GM21515 (cell line): ENCODE results near the gene OXCT2.

Source experiments
- ATAC-seq: cut with Tn5 transposase; IDR thresholded peaks from one replicate; pipeline ENCODE4 v1.9.1; 2021; ENCODE audit not compliant: unreplicated experiment

Gene OXCT2

DNA sequence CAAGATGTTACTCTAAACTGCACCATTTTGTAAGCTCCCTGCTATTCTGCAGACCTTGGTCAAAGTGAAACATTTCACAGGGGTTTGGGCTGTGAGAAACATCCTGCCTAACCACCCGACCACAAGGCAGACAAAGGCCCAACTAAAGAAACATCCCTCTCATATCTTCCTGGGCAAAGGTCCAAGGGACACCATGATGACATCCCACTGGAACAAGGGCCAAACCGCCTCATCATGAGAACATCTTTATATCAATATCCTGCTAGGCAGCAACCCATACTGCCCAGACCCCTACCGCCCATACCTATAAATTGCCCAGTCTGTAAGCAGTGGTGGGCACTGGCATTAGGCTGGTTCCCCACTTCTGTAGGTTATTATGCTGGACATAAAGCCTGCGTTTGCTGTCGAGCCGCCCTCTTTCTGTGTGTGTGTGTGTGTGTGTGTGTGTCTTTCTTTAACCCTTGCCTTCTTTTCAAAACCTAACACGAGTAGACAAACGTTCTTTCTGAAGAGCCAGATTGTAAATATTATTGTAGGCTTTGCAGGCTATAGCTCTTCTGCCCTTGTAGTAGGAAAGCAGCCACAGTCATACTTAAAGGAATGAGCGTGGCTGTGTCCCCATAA is 33.5 kb downstream of the OXCT2 start:
- no peak for ATAC-seq

DNA sequence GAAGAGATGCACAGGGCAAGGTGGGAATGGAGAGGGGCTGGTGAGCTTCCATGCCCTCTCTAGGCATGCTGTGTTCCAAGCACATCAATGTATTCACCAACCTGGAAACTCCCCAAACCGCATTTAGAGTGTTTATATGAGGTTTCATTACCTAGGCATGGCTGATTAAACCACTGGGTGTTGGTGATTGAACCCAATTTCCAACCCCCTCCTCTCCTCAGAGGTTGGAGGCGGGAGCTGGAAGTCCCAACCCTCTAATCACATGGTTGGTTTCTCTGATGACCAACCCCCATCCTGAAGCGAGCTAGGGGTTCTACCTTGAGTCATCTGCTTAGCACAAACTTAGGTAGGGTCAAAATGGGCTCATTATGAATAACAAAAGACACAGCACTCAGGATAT is 35.4 kb downstream of the OXCT2 start:
- ATAC-seq = no peak

DNA sequence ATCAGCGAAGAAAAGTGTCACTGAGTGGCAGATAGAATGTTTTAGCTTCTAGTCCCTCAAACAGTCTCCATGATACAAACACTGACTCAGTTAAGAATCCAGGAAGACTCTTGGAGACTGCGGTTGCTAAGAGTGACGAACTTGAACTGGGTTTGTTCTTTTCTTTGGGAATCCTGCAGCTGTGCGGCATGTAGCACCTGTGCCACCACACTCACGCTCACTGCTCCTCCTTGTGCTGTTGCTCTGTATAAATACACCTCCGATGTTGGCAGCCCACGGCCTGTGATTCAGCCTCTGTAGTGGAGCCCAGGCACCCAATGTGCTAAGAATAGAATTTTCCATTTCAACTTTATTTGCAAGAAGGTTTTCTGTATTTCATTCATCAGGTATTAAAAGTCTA is 38.0 kb downstream of the OXCT2 start:
- ATAC-seq = no peak

DNA sequence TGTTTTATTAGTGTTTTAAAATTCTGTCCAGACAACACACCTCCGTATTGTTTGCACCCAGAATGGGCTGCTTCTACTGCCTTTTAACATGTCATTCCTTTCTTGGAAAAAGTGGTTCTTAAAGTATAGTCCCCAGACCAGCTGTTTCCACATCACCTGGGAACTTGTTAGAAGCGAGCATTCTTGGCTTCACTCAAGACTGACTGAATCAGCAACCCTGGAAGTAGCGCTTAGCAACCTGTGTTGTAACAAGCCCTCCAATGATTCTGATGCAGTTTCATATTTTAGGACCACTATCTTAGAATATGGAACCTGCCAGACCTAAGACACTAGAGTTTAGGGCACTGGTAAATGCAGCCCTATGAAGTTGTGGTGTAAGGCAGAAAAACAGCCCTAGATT is 38.4 kb downstream of the OXCT2 start:
- no peak for ATAC-seq

DNA sequence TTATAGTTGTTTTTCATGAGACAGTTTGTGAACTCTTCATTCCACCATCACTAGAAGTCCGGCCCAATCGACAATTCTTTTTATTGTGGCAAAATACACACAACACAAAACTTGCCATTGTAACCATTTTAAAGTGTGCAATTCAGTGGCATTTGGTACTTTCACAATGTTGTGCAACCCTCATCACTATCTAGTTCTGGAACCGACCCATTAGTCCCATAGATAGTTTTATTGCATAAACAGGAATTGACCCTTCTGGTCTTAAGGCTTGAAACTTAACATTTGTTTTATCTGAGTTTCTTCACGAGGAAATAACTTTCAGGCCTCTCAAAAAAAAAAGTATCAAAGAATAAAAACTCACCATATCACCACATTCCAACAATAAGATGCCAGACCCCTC is 41.3 kb downstream of the OXCT2 start:
- no peak for ATAC-seq

DNA sequence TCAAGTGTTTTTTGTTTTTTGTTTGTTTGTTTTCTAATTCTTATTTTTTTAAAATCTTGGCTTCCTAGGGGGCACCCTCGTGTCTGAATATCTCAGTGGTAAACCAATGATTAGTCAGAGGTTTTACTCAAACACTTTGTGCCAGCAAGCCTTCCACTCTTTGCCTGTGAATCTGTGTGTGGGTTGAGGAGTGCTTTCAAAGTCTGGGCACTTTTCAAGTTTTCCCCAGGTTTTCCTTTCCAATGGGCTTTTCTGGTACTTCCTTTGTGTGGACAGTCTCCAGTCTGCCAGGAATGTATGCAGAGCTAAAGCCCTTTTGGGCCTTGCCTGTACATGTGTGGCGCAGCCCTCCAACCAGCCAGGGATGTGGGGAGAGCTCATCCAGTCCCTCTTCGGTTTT is 42.1 kb downstream of the OXCT2 start:
- ATAC-seq = no peak

DNA sequence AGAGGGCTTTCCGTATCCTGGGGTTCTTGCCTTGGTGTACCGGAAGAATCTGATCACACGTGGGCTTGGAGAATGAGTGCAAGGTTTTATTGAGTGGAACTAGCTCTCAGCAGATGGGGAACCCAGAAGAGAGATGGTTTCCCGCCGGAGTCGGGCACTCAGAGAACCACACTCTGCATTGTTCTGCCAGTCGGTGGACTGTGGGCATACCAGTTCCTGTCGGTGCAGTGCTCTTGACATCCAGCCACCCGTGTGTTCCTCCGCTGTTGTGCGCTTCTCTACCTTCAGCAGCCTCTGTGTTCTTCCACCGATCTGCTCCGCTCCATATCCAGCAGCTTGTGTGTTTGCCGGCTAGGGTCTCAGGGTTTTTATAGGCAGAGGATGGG is 43.2 kb downstream of the OXCT2 start:
- no peak for ATAC-seq

DNA sequence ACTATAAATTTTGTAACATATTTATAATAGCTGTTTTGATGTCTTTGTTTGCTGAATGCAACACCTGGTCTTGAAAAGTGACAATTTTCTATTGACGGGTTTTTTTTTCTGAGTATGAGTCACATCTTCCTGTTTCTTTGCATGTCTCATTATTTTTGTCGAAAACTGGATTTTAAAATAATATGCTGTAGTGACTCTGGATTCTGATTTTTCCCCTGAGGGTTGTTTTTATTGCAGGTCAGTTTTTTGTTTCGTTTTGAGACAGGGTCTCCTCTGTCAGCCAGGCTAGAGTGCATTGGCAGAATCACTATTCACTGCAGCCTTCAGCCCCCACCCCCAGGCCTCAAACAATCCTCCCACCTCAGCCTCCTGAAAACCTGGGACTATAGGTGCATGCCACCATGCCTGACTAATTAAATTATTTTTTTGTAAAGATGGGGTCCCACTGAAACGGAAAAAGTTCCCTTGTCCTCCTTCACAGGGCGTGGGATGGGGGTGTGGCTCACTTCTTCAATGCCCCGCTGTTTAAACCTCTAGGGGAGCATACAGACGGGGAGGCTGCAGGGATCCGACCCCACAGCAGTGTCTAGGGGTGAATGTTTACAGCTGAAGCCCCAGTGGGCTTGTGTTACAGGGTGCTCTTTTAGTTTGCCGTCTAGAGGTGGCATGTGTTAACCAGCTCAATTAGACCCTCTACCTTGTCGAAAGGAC is 43.8 kb downstream of the OXCT2 start:
- no peak for ATAC-seq

DNA sequence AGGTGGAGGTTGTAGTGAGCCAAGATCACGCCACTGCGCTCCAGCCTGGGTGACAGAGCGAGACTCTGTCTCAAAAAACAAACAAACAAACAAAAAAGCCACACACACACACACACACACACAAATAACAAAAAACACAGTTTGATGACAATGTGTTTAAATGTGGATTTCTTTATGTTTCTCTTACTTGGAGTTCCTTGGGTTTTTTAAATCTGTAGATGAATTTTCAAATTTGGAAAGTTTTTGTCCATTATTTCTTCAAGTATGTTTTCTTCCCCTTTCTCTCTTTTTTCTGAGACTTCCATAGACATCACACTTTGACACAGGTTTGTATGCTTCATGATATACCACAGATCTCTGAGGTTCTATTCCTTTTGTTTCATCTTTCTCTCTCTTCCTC is 44.5 kb downstream of the OXCT2 start:
- ATAC-seq = no peak

DNA sequence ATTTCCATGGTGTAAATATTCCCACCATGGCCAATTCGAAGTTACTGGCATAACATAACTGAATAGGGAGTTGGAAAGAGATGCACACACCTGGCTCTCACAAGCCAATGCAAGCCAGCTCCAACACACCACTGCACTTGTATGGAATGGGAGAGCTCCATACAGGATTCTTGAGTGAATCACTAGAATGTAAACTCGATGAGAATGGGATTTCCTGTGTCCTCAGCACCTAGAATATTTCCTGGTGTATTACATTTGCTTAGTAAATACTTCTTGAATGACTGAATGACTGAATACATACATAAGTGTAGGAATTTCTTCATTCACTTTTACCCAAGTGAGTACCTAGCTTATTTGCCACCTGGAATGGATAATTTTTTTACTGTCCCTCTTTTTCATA is 48.7 kb downstream of the OXCT2 start:
- ATAC-seq = no peak

DNA sequence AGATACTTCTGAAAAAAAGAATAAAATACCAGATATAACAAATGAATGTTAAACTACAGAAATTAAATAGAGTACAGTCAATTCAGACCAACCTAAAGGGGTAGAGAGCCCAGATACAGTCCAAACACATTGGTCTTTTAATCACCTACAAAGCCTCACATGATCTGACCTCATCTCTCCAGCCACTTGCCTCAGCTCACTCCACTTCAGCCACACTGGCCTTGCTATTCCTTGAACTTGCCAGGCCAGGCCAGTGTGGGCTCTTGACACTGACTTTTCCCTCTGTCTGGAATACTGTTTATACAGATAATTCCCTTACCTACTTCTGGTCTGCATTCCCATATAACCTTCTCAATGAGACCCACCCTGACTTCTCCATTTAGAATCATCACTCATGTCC is 49.5 kb downstream of the OXCT2 start:
- no peak for ATAC-seq

DNA sequence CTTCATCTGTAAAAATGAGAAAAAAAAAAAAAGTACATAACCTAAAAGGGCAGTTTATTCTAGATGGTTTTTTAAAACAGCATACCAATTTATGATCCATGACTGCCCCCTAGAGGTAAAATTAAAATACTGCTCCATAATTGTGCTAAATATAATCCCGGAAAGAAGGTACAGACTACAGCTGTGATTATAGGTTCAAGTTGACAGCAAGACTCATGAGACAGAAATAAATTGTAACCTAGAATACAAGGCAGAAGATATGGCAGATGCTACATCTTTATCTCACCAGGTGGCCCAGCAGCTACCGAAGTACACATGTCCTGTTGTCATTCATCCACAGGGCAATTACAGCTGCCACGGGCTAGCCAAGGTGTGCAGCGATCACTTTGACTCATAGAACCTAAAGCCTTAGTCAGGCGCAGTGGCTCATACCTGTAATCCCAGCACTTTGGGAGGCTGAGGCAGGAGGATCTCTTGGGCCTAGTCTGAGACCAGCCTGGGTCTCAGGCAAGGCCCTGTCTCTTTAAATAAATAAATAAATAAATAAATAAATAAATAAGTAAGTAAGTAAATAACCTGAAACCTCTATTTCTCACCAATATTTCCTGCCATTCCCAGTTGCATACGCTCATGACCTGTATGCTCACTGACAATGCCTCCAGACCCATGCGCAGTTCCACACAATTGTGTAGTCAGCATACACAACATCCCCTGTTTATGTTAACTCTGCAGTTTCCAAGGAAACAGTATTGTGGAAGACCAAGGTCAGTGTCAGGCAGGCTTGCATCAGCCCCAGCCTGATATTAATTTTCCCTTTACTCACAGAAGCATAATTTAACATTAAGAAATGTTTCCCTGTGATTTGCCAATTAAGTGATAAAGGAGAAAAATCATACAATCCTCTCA is 50.8 kb downstream of the OXCT2 start:
- no peak for ATAC-seq
